Astrocyte of the cerebellum (primary cell): ENCODE data around the gene FAM177B.

Experiments
- DNase-seq: peaks from one replicate; pipeline ENCODE4 v3.0.0-alpha.2; 2011; ENCODE audit warnings: low read depth
- H3K4me3 ChIP-seq: 2 replicates; pipeline ENCODE4 v1.5.1; 2011; ENCODE audit warnings: mild to moderate bottlenecking, low read depth, low read length, moderate library complexity
- in situ Hi-C: cut with HindIII; loops from 2 replicates; pipeline ENCODE4 v1.10.0; 2017; ENCODE audit warnings: low sequenced_read_pairs
- TF ChIP-seq, protein P1 (sequence below): IDR thresholded peaks from 2 replicates; pipeline ENCODE4 v1.5.1; 2012; ENCODE audit warnings: low read length, low read depth, moderate library complexity, mild to moderate bottlenecking; ENCODE audit errors: missing control alignments

FAM177B gene

DNA sequence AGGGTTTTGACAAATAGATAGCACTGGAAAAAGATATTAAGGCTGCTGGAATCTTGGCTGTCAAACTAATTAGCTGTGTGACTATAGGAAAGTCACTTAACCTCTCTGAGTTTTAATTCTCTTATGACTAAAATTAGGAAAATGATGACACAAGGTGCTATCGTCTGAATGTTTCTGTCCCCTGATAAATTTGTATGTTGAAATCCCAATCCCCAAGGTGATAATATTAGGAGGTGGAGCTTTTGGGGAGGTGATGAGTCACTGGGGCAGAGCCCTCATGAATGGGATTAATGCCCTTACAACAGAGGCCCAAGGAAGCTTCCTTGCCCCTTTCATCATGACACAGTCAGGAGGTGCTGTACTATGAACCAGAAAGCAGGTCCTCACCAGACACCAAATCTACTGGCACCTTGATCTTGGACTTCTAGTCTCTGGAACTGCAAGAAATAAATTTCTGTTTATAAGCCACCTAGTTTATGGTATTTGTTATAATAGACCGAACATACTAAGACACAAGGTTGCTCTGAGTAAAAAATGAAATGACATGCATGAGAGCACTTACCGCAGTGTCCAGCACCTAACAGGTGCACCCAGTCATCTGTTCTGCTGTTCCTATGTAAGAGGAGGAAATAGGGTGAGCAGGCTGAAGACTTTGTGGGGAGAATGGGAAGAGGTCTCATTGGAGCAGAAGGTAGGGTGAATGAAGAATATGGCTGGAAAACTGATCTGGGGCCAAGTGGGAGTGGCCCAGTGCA is 51.6 kb downstream of the FAM177B start:
- no peak for DNase-seq
- in situ Hi-C loops, result no loop called here
- TF ChIP-seq, protein P1, sequence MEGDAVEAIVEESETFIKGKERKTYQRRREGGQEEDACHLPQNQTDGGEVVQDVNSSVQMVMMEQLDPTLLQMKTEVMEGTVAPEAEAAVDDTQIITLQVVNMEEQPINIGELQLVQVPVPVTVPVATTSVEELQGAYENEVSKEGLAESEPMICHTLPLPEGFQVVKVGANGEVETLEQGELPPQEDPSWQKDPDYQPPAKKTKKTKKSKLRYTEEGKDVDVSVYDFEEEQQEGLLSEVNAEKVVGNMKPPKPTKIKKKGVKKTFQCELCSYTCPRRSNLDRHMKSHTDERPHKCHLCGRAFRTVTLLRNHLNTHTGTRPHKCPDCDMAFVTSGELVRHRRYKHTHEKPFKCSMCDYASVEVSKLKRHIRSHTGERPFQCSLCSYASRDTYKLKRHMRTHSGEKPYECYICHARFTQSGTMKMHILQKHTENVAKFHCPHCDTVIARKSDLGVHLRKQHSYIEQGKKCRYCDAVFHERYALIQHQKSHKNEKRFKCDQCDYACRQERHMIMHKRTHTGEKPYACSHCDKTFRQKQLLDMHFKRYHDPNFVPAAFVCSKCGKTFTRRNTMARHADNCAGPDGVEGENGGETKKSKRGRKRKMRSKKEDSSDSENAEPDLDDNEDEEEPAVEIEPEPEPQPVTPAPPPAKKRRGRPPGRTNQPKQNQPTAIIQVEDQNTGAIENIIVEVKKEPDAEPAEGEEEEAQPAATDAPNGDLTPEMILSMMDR, result no peak
- H3K4me3 ChIP-seq, result no peak overlapping the region

DNA sequence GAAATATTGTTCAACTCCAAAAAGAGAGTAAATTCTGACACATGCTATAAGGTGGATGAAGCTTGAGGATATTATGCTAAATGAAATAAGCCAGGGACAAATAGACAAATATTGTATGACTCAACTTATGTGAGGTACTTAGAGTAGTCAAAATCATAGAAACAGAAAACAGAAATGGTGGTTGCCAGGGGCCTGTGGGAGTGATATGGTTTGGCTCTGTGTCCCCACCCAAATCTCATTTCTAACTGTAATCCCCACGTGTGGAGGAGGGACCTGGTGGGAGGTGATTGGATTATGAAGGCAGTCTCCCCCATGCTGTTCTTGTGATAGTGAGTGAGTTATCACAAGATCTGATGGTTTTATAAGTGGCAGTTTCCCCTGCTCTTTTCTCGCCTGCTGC is 53.1 kb downstream of the FAM177B start:
- TF ChIP-seq, protein P1, result no peak
- no peak overlapping the region for H3K4me3 ChIP-seq
- in situ Hi-C loops, result no loop called here
- DNase-seq, result no peak

DNA sequence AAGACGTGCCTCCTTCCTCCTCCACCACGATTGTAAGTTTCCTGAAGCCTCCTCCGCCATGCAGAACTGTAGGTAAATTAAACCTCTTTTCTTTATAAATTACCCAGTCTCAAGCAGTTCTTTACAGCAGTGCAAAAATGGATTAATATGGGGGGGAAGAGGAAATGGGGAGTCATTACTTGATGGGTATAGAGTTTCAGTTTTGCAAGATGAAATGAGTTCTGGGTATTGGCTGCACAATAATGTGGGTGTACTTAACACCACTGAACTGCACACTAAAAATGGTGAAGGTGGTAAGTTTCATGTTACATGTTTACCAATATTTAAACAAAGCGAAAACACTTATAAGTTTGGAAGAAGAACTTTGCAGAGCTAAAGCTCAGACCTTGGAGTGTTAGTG is 53.5 kb downstream of the FAM177B start:
- TF ChIP-seq, protein P1, result no peak
- no peak overlapping the region for H3K4me3 ChIP-seq
- DNase-seq, result no peak
- in situ Hi-C loops, result no loop called here

- H3K4me3 ChIP-seq, result no peak overlapping the region
- no peak for DNase-seq
- TF ChIP-seq, protein P1, result no peak
- in situ Hi-C loops, result no loop called here
These were observed 54.2 kb downstream of the FAM177B start for GRCh38 chr1:222791006-222791710.

DNA sequence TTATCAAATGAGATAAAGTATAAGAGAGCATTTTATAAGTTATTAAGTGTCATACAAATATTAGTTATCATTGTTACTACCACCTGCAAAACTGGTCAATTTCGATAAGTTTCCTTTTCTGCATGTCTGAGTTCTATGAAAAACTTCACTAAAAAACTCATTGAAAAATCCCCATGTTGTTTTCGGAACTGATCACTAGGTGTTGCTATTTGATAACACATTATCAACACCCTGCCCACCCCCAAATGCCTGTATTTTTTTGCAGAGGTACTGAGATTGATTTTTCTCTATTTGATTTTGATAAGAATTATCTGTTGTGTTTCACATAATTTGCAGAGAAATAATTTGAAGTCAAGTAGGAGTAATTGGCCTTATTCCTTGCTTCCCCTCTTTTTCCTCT is 55.7 kb downstream of the FAM177B start:
- no peak overlapping the region for H3K4me3 ChIP-seq
- in situ Hi-C loops, result no loop called here
- DNase-seq, result no peak
- TF ChIP-seq, protein P1, result peak; percentile 45

- in situ Hi-C loops, result no loop called here
- no peak for DNase-seq
- TF ChIP-seq, protein P1, result no peak
These were observed 57.9 kb downstream of the FAM177B start for GRCh38 chr1:222794656-222795474.

More at GRCh38 chr1:222794656-222795474, 57.9 kb downstream of the FAM177B start:
- no peak overlapping the region for H3K4me3 ChIP-seq
